ENCODE measurements around the gene FOXP1.

FOXP1 gene

DNA sequence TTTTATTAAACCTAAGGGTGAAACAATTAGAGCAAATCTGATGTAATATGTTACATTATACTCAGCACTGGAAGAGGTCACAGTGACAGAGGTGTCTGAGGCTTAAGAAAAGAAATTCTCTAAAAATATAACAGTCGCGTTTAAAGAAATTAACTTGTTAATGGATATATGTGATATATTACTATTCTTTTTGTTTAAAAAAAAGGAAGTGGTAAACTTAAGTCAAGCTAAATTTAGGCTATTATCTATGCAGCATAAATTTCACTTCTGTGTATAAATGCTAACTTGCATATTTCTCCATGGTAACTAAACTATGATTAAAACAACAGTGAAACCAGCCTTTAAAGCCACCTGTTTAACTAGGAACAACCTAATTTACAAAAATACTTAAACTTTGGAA lies 191.3 kb downstream of the FOXP1 start:
- TF ChIP-seq, protein P1, sequence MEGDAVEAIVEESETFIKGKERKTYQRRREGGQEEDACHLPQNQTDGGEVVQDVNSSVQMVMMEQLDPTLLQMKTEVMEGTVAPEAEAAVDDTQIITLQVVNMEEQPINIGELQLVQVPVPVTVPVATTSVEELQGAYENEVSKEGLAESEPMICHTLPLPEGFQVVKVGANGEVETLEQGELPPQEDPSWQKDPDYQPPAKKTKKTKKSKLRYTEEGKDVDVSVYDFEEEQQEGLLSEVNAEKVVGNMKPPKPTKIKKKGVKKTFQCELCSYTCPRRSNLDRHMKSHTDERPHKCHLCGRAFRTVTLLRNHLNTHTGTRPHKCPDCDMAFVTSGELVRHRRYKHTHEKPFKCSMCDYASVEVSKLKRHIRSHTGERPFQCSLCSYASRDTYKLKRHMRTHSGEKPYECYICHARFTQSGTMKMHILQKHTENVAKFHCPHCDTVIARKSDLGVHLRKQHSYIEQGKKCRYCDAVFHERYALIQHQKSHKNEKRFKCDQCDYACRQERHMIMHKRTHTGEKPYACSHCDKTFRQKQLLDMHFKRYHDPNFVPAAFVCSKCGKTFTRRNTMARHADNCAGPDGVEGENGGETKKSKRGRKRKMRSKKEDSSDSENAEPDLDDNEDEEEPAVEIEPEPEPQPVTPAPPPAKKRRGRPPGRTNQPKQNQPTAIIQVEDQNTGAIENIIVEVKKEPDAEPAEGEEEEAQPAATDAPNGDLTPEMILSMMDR (IDR thresholded peaks at IDR 0.05; ENCODE audit: insufficient read depth, low read length, poor library complexity, severe bottlenecking) = no peak
- TF ChIP-seq EZH2phosphoT487 (conservative IDR thresholded peaks at IDR 0.05; ENCODE audit: low read length) = no peak
- H3F3A ChIP-seq (ENCODE audit: insufficient read depth) = peaks cover 18% of the 10 kb centered on the region
- H3K79me2 ChIP-seq (ENCODE audit: insufficient read depth, low read length) = no peaks in the 10 kb centered on the region
- peak overlapping the region; percentile 67 for H3K4me2 ChIP-seq (ENCODE audit: low read depth, low read length, poor library complexity, severe bottlenecking)
- no peaks in the 10 kb centered on the region for H3K27me3 ChIP-seq (ENCODE audit: low read length)
- no peaks in the 10 kb centered on the region for H3K9me2 ChIP-seq (replicated peaks; ENCODE audit: insufficient read depth, low read length)
- no peaks in the 10 kb centered on the region for H4K20me1 ChIP-seq (ENCODE audit: low read depth, low read length)
- H3K9me3 ChIP-seq (ENCODE audit: insufficient read depth, low read length) = no peaks in the 10 kb centered on the region
- no peaks in the 10 kb centered on the region for H3K36me3 ChIP-seq (ENCODE audit: low read length)
- peak overlapping the region; percentile 25 for H3K4me3 ChIP-seq (ENCODE audit: insufficient read depth, low read length, poor library complexity, severe bottlenecking)
- peak overlapping the region; percentile 36 for H3K9ac ChIP-seq (ENCODE audit: low read length)
- no peak overlapping the region for H2AFZ ChIP-seq (ENCODE audit: low read depth, low read length, severe bottlenecking)
- H3K27ac ChIP-seq (ENCODE audit: low read depth, low read length) = peak overlapping the region; percentile 86

DNA sequence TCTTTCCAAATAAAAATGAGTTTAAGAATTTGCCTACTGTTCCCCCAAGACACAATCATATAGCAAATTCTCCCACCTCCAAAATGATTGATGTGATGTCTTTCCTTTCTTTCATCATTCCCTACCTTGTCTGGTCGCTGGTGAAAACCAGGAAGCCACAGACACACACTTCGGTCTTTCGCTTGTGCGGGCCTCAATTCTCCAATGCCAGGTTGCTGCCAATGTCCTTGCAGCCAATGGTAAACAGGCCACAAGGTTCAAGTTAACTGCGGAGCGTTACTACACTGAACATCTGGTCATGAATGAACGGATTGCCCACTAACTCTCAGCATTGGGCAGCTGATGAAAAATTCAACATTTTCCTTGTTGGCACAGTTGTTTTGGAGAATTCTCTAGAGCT lies 192.2 kb downstream of the FOXP1 start:
- Histone ChIP-seq H3K9me2 (replicated peaks; ENCODE audit: insufficient read depth, low read length) (no peaks in the 10 kb centered on the region), H3K79me2 (ENCODE audit: insufficient read depth, low read length) (no peaks in the 10 kb centered on the region), H3K4me3 (ENCODE audit: insufficient read depth, low read length, poor library complexity, severe bottlenecking) (no peak overlapping the region), H4K20me1 (ENCODE audit: low read depth, low read length) (no peaks in the 10 kb centered on the region), H3K36me3 (ENCODE audit: low read length) (no peaks in the 10 kb centered on the region), H3K27me3 (ENCODE audit: low read length) (no peaks in the 10 kb centered on the region), H2AFZ (ENCODE audit: low read depth, low read length, severe bottlenecking) (peak overlapping the region; percentile 0), H3K4me2 (ENCODE audit: low read depth, low read length, poor library complexity, severe bottlenecking) (peak overlapping the region; percentile 67), H3K9ac (ENCODE audit: low read length) (peak overlapping the region; percentile 36), H3F3A (ENCODE audit: insufficient read depth) (peaks cover 18% of the 10 kb centered on the region), H3K27ac (ENCODE audit: low read depth, low read length) (peak overlapping the region; percentile 86), H3K9me3 (ENCODE audit: insufficient read depth, low read length) (no peaks in the 10 kb centered on the region)
- TF ChIP-seq EZH2phosphoT487 (conservative IDR thresholded peaks at IDR 0.05; ENCODE audit: low read length) = no peak
- TF ChIP-seq, protein P1 (IDR thresholded peaks at IDR 0.05; ENCODE audit: insufficient read depth, low read length, poor library complexity, severe bottlenecking) = no peak

DNA sequence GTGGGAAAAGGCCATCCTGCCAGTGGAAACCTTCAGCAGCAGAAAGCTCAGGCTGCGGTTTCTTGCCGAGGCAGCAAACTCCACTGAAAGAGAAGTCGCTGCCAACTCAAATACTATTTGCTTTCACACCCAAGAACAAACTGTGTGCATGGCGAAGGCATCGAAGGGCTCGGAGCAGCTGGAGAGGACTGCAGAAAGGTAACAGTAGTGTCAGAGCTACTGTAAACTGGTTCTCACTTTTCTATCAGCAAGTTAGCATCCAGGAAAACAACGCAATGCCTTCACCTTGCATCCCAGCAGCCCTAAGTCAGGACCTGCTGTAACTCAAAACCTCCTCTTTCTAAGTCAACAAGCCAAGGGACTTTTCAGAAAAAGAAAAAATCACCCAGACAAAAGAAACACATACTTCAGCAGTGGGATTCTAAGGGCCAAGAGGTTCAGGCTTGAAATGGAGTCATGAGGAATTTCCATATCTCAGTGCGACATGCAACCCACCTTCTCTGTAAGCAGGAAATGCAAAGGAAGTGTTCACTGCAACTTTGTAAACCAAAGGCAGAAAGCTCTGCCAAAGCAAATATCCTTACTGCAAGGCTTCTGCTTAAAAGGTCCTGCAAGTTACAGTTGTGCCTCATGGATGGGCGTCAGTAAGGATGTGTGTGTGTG lies 193.5 kb downstream of the FOXP1 start:
- H3K27me3 ChIP-seq (ENCODE audit: low read length) = no peaks in the 10 kb centered on the region
- H3K4me3 ChIP-seq (ENCODE audit: insufficient read depth, low read length, poor library complexity, severe bottlenecking) = no peak overlapping the region
- H3K79me2 ChIP-seq (ENCODE audit: insufficient read depth, low read length) = no peaks in the 10 kb centered on the region
- H4K20me1 ChIP-seq (ENCODE audit: low read depth, low read length) = no peaks in the 10 kb centered on the region
- H3K4me2 ChIP-seq (ENCODE audit: low read depth, low read length, poor library complexity, severe bottlenecking) = peak overlapping the region; percentile 67
- H3K36me3 ChIP-seq (ENCODE audit: low read length) = no peaks in the 10 kb centered on the region
- TF ChIP-seq EZH2phosphoT487 (conservative IDR thresholded peaks at IDR 0.05; ENCODE audit: low read length) = no peak
- TF ChIP-seq, protein P1 (IDR thresholded peaks at IDR 0.05; ENCODE audit: insufficient read depth, low read length, poor library complexity, severe bottlenecking) = no peak
- H2AFZ ChIP-seq (ENCODE audit: low read depth, low read length, severe bottlenecking) = peak overlapping the region; percentile 55
- H3K9ac ChIP-seq (ENCODE audit: low read length) = peak overlapping the region; percentile 0; the same call in 1 of the 2 replicates
- no peaks in the 10 kb centered on the region for H3K9me3 ChIP-seq (ENCODE audit: insufficient read depth, low read length)
- H3F3A ChIP-seq (ENCODE audit: insufficient read depth) = peaks cover 18% of the 10 kb centered on the region
- H3K27ac ChIP-seq (ENCODE audit: low read depth, low read length) = peak overlapping the region; percentile 86
- no peaks in the 10 kb centered on the region for H3K9me2 ChIP-seq (replicated peaks; ENCODE audit: insufficient read depth, low read length)

Data from SU-DHL-6 (cell line).